ENCODE data around the gene NDUFA11. TPM values are rescaled to one million over a fixed set of nuclear protein-coding genes. Genes with fewer than 3 reads are reported as not detected.

NDUFA11 gene
- total RNA-seq, 1 experiment from 2014 or later: 143 TPM

DNA sequence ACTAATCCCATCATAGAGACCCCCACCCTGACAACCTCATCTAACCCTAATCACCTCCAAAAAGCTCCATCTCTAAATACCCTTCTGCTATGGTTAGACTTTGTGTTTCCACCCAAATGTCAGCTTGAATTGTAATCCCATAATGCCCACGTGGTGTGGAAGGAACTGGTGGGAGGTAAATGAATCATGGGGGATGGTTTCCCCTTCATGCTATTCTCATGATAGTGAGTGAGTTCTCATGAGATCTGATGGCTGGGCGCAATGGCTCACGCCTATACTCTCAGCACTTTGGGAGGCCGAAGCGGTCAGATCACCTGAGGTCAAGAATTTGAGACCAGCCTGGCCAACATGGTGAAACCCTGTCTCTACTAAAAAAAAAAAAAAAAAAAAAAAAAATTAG lies 3.7 kb upstream of the NDUFA11 start:
- CTCF ChIA-PET: no interaction called here
- intact Hi-C loops (cut with micrococcal nuclease; ENCODE audit: unreplicated experiment): no loop called here
- Mint-ChIP-seq H3K9me3 (ENCODE audit: low read depth, unreplicated experiment) (no peaks in the 10 kb centered on the region), H3K4me1 (ENCODE audit: low read depth, unreplicated experiment) (peaks cover 8% of the 10 kb centered on the region), H3K36me3 (ENCODE audit: insufficient read depth, unreplicated experiment) (peaks cover 29% of the 10 kb centered on the region), H3K27ac (ENCODE audit: unreplicated experiment) (no peak overlapping the region), H3K4me3 (ENCODE audit: low read depth, unreplicated experiment) (no peak overlapping the region), H3K27me3 (ENCODE audit: unreplicated experiment) (no peaks in the 10 kb centered on the region)
- DNase-seq: no peak
- no TSS peak for BruUV-seq (replicated peaks)
- TF ChIP-seq, protein P1, sequence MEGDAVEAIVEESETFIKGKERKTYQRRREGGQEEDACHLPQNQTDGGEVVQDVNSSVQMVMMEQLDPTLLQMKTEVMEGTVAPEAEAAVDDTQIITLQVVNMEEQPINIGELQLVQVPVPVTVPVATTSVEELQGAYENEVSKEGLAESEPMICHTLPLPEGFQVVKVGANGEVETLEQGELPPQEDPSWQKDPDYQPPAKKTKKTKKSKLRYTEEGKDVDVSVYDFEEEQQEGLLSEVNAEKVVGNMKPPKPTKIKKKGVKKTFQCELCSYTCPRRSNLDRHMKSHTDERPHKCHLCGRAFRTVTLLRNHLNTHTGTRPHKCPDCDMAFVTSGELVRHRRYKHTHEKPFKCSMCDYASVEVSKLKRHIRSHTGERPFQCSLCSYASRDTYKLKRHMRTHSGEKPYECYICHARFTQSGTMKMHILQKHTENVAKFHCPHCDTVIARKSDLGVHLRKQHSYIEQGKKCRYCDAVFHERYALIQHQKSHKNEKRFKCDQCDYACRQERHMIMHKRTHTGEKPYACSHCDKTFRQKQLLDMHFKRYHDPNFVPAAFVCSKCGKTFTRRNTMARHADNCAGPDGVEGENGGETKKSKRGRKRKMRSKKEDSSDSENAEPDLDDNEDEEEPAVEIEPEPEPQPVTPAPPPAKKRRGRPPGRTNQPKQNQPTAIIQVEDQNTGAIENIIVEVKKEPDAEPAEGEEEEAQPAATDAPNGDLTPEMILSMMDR (IDR thresholded peaks at IDR 0.05; ENCODE audit: unreplicated experiment): no peak

DNA sequence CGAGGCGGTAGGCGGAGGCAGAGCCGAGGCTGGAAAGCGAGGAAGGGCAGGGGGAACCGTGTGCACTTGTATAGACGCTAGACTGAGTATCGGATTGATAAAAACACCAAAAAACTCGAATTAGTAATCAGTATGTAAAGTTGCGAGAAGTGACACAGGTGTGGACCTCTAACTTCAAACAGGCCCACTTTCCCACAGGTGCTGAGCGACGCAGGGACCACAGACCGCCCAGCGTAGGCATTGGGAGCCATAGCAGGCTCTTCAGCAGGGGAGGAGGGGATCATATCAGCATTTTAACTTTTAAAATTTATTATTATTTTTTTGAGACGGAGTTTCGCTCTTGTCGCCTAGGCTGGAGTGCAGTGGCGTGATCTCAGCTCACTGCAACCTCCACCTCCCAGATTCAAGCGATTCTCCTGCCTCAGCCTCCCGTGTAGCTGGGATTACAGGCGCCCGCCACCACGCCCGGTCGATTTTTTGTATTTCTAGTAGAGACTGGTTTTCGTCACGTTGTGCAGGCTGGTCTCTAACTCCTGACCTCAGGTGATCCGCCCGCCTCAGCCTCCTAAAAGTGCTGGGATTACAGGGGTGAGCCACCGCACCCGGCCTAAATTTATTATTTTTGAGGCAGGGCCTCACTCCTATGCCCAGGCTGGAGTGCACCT lies 1.7 kb upstream of the NDUFA11 start:
- Mint-ChIP-seq H3K27me3 (ENCODE audit: unreplicated experiment) (no peaks in the 10 kb centered on the region), H3K4me3 (ENCODE audit: low read depth, unreplicated experiment) (peak overlapping the region; percentile 90), H3K9me3 (ENCODE audit: low read depth, unreplicated experiment) (no peaks in the 10 kb centered on the region), H3K4me1 (ENCODE audit: low read depth, unreplicated experiment) (peaks cover 8% of the 10 kb centered on the region), H3K36me3 (ENCODE audit: insufficient read depth, unreplicated experiment) (peaks cover 29% of the 10 kb centered on the region), H3K27ac (ENCODE audit: unreplicated experiment) (peak overlapping the region; percentile 92)
- intact Hi-C loops (cut with micrococcal nuclease; ENCODE audit: unreplicated experiment): no loop called here
- CTCF ChIA-PET: no interaction called here
- TSS peak; percentile 26 for BruUV-seq (replicated peaks)
- no peak for DNase-seq
- TF ChIP-seq, protein P1 (IDR thresholded peaks at IDR 0.05; ENCODE audit: unreplicated experiment): no peak

- CTCF ChIA-PET: interaction anchor here (0.5 to 2.9 kb wide), 6 partner anchors 10 to 215 kb away, joined by 3 to 26 read pairs (median 4); partner anchors contain the start of genes CAPS, NRTN and RPL36
- intact Hi-C loops (cut with micrococcal nuclease; ENCODE audit: unreplicated experiment): no loop called here
- Mint-ChIP-seq H3K9me3 (ENCODE audit: low read depth, unreplicated experiment) (no peaks in the 10 kb centered on the region), H3K4me1 (ENCODE audit: low read depth, unreplicated experiment) (peaks cover 8% of the 10 kb centered on the region), H3K36me3 (ENCODE audit: insufficient read depth, unreplicated experiment) (peaks cover 29% of the 10 kb centered on the region), H3K27ac (ENCODE audit: unreplicated experiment) (peak within 1 kb of the TSS; percentile 92), H3K4me3 (ENCODE audit: low read depth, unreplicated experiment) (peak within 1 kb of the TSS; percentile 90), H3K27me3 (ENCODE audit: unreplicated experiment) (no peaks in the 10 kb centered on the region)
- TF ChIP-seq, protein P1 (IDR thresholded peaks at IDR 0.05; ENCODE audit: unreplicated experiment): no peak
- peak; percentile 98 for DNase-seq
- no TSS peak for BruUV-seq (replicated peaks)
Observed at GRCh38 chr19:5904352-5905113, 943 bp upstream of the NDUFA11 start, which contains the start of gene VMAC. VMAC (plus strand) TSS chr19:5904872; CDS start chr19:5904891, 19 bp downstream.

DNA sequence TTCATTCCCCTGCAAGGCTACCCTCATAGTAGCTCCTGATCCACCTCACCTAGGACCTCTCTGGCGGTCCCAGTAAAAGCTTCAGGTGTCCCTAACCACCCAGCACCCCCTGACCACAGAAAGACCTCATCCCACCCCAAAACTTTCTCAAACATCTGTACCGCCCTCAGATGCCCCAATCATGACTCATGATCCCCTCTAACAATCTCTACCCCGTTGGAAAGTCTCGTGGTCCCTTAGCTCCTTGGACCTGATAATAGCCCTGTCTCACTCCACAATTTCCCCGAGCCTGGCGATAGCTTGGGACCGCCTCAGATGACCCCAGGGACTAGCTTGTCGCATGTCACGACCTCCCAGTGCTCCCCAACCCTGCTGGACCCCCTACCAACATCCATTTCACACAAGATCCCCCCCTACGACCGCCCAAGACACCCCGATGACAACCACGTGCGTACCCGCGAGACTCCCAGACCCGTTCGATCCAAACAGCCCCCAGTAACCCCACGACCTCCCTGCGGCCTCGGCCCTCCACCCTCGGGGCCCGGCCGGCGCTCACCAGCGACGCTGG lies 450 bp downstream of the NDUFA11 start:
- TSS peak; percentile 42 for BruUV-seq (replicated peaks)
- Mint-ChIP-seq H3K4me3 (ENCODE audit: low read depth, unreplicated experiment) (peak overlapping the region; percentile 90), H3K27me3 (ENCODE audit: unreplicated experiment) (no peaks in the 10 kb centered on the region), H3K4me1 (ENCODE audit: low read depth, unreplicated experiment) (peaks cover 8% of the 10 kb centered on the region), H3K36me3 (ENCODE audit: insufficient read depth, unreplicated experiment) (peaks cover 29% of the 10 kb centered on the region), H3K27ac (ENCODE audit: unreplicated experiment) (peak overlapping the region; percentile 92), H3K9me3 (ENCODE audit: low read depth, unreplicated experiment) (no peaks in the 10 kb centered on the region)
- TF ChIP-seq, protein P1 (IDR thresholded peaks at IDR 0.05; ENCODE audit: unreplicated experiment): no peak
- CTCF ChIA-PET: interaction anchor here (0.6 to 2.9 kb wide), 3 partner anchors 59 to 130 kb away, joined by 3 to 26 read pairs (median 12); partner anchors contain the start of gene NRTN
- intact Hi-C loops (cut with micrococcal nuclease; ENCODE audit: unreplicated experiment): no loop called here
- no peak for DNase-seq

Data from Calu3 (cell line).